Ishikawa (cell line): ENCODE data around the gene UNC5B.

Experiments
- CEBPB ChIP-seq: IDR thresholded peaks from 2 replicates; pipeline ENCODE4 v1.6.1; 2012
- CREB1 ChIP-seq: IDR thresholded peaks from 2 replicates; pipeline ENCODE4 v1.6.1; 2012; ENCODE audit warnings: low read depth
- EP300 ChIP-seq: IDR thresholded peaks from 2 replicates; pipeline ENCODE4 v1.6.1; 2012; ENCODE audit warnings: borderline replicate concordance
- FOXM1 ChIP-seq: IDR thresholded peaks from 2 replicates; pipeline ENCODE4 v1.6.1; 2012; ENCODE audit warnings: low read depth, borderline replicate concordance
- MAX ChIP-seq: IDR thresholded peaks from 2 replicates; pipeline ENCODE4 v1.6.1; 2012
- REST ChIP-seq: IDR thresholded peaks from 2 replicates; pipeline ENCODE4 v1.6.1; 2012; ENCODE audit warnings: low read depth, mild to moderate bottlenecking
- TAF1 ChIP-seq: IDR thresholded peaks from 2 replicates; pipeline ENCODE4 v1.6.1; 2012; ENCODE audit warnings: low read depth, mild to moderate bottlenecking
- USF1 ChIP-seq: IDR thresholded peaks from 2 replicates; pipeline ENCODE4 v1.6.1; 2012
- YY1 ChIP-seq: IDR thresholded peaks from 2 replicates; pipeline ENCODE4 v1.6.1; 2012; ENCODE audit warnings: low read depth
- ZBTB7A ChIP-seq: IDR thresholded peaks from 2 replicates; pipeline ENCODE4 v1.6.1; 2012; ENCODE audit warnings: low read depth

- TF ChIP-seq REST (no peak), CEBPB (no peak), FOXM1 (no peak), YY1 (no peak), CREB1 (no peak), ZBTB7A (no peak), MAX (no peak), EP300 (no peak), USF1 (no peak), TAF1 (no peak)
These were observed 41.8 kb downstream of the UNC5B start for GRCh38 chr10:71253981-71254818.
